Activated T-helper 1 cell treated with anti-CD3 and anti-CD28 coated beads, Interleukin-12 subunit alpha, Interleukin-12 subunit beta, Interleukin-2, Interleukin-4 antibody, amounts not matched to agents 30 ng/mL and 10 ng/mL and 1 ng/mL, durations not matched to agents 14 hours and 24 hours and 36 hours (primary cell): ENCODE data around the gene FARP1. TPM values are rescaled to one million over a fixed set of nuclear protein-coding genes. Genes with fewer than 3 reads are reported as not detected.

Experiments used
- DNase-seq: peaks from one replicate; pipeline ENCODE4 v3.0.0; 2021; ENCODE audit warnings: low spot score
- H3K27ac Mint-ChIP-seq: one replicate; pipeline ENCODE4 v1.8.0; 2021; ENCODE audit warnings: mild to moderate bottlenecking, mixed read lengths
- H3K27me3 Mint-ChIP-seq: one replicate; pipeline ENCODE4 v1.8.0; 2022; ENCODE audit warnings: mild to moderate bottlenecking, moderate library complexity, mixed read lengths; ENCODE audit not compliant: insufficient read depth
- H3K36me3 Mint-ChIP-seq: one replicate; pipeline ENCODE4 v1.8.0; 2021; ENCODE audit warnings: low read depth, mixed read lengths
- H3K4me1 Mint-ChIP-seq: one replicate; pipeline ENCODE4 v1.8.0; 2021; ENCODE audit warnings: low read depth, mixed read lengths
- H3K4me3 Mint-ChIP-seq: one replicate; pipeline ENCODE4 v1.8.0; 2021; ENCODE audit warnings: mild to moderate bottlenecking, moderate library complexity, mixed read lengths
- H3K9me3 Mint-ChIP-seq: one replicate; pipeline ENCODE4 v1.8.0; 2021; ENCODE audit warnings: mixed read lengths
- intact Hi-C: fragments of 100-400 bp; cut with micrococcal nuclease; formaldehyde crosslinking; loops from one replicate; pipeline ENCODE4 v1.15.1; 2024
- total RNA-seq: library from RNA; stranded (reverse); gene quantifications from 2 replicates; pipeline ENCODE4 v1.2.3, GENCODE V29; 2022

Gene FARP1
- total RNA-seq, 1 donor from 2014 or later: 0.34 TPM

- no peaks in the 10 kb centered on the region for H3K4me1 Mint-ChIP-seq
Measured at GRCh38 chr13:98332222-98332621, 189.3 kb downstream of the FARP1 start.

GRCh38 chr13:98332691-98333090 is 189.8 kb downstream of the FARP1 start:
- DNase-seq: no peak
- Mint-ChIP-seq H3K27me3 (peaks cover 2% of the 10 kb centered on the region), H3K36me3 (no peaks in the 10 kb centered on the region), H3K4me1 (no peaks in the 10 kb centered on the region), H3K4me3 (no peak overlapping the region), H3K9me3 (no peaks in the 10 kb centered on the region), H3K27ac (no peak overlapping the region)
- intact Hi-C loops: no loop called here

More at GRCh38 chr13:98332222-98332621, 189.3 kb downstream of the FARP1 start:
- Mint-ChIP-seq H3K27ac (no peak overlapping the region), H3K27me3 (peaks cover 2% of the 10 kb centered on the region), H3K9me3 (no peaks in the 10 kb centered on the region), H3K36me3 (no peaks in the 10 kb centered on the region), H3K4me3 (no peak overlapping the region)
- DNase-seq: no peak
- intact Hi-C loops: no loop called here

GRCh38 chr13:98333486-98333885 is 190.6 kb downstream of the FARP1 start:
- Mint-ChIP-seq H3K4me3 (no peak overlapping the region), H3K4me1 (no peaks in the 10 kb centered on the region), H3K36me3 (no peaks in the 10 kb centered on the region), H3K27ac (no peak overlapping the region), H3K9me3 (no peaks in the 10 kb centered on the region), H3K27me3 (peaks cover 2% of the 10 kb centered on the region)
- intact Hi-C loops: no loop called here
- no peak for DNase-seq

GRCh38 chr13:98334620-98335205 is 191.8 kb downstream of the FARP1 start:
- Mint-ChIP-seq H3K4me1 (no peaks in the 10 kb centered on the region), H3K9me3 (no peaks in the 10 kb centered on the region), H3K4me3 (no peak overlapping the region), H3K27me3 (peaks cover 2% of the 10 kb centered on the region), H3K36me3 (no peaks in the 10 kb centered on the region), H3K27ac (no peak overlapping the region)
- no peak for DNase-seq
- intact Hi-C loops: no loop called here

GRCh38 chr13:98335721-98336120 is 192.8 kb downstream of the FARP1 start:
- Mint-ChIP-seq H3K36me3 (no peaks in the 10 kb centered on the region), H3K4me1 (no peaks in the 10 kb centered on the region), H3K9me3 (no peaks in the 10 kb centered on the region), H3K27ac (no peak overlapping the region), H3K27me3 (peaks cover 2% of the 10 kb centered on the region), H3K4me3 (no peak overlapping the region)
- intact Hi-C loops: no loop called here
- no peak for DNase-seq

- intact Hi-C loops: no loop called here
- no peak overlapping the region for H3K27ac Mint-ChIP-seq
- H3K4me3 Mint-ChIP-seq: no peak overlapping the region
- peaks cover 2% of the 10 kb centered on the region for H3K27me3 Mint-ChIP-seq
- DNase-seq: no peak
- no peaks in the 10 kb centered on the region for H3K4me1 Mint-ChIP-seq
- no peaks in the 10 kb centered on the region for H3K9me3 Mint-ChIP-seq
- no peaks in the 10 kb centered on the region for H3K36me3 Mint-ChIP-seq
Measured at GRCh38 chr13:98338310-98338709, 195.4 kb downstream of the FARP1 start.

- DNase-seq: no peak
- no peaks in the 10 kb centered on the region for H3K36me3 Mint-ChIP-seq
- intact Hi-C loops: no loop called here
- H3K27me3 Mint-ChIP-seq: peaks cover 2% of the 10 kb centered on the region
- H3K27ac Mint-ChIP-seq: no peak overlapping the region
- no peak overlapping the region for H3K4me3 Mint-ChIP-seq
- H3K4me1 Mint-ChIP-seq: no peaks in the 10 kb centered on the region
- no peaks in the 10 kb centered on the region for H3K9me3 Mint-ChIP-seq
Measured at GRCh38 chr13:98339684-98340425, 197.0 kb downstream of the FARP1 start.

GRCh38 chr13:98342953-98343352 is 200.1 kb downstream of the FARP1 start:
- intact Hi-C loops: no loop called here
- Mint-ChIP-seq H3K4me1 (no peaks in the 10 kb centered on the region), H3K36me3 (no peaks in the 10 kb centered on the region), H3K9me3 (no peaks in the 10 kb centered on the region), H3K27me3 (no peaks in the 10 kb centered on the region), H3K4me3 (no peak overlapping the region), H3K27ac (no peak overlapping the region)
- DNase-seq: no peak

GRCh38 chr13:98343461-98343860 is 200.6 kb downstream of the FARP1 start:
- Mint-ChIP-seq H3K36me3 (no peaks in the 10 kb centered on the region), H3K9me3 (no peaks in the 10 kb centered on the region), H3K4me1 (no peaks in the 10 kb centered on the region), H3K4me3 (no peak overlapping the region), H3K27me3 (no peaks in the 10 kb centered on the region), H3K27ac (no peak overlapping the region)
- DNase-seq: no peak
- intact Hi-C loops: no loop called here

- H3K4me3 Mint-ChIP-seq: no peak overlapping the region
- H3K27me3 Mint-ChIP-seq: no peaks in the 10 kb centered on the region
- H3K9me3 Mint-ChIP-seq: no peaks in the 10 kb centered on the region
- H3K4me1 Mint-ChIP-seq: no peaks in the 10 kb centered on the region
- H3K36me3 Mint-ChIP-seq: no peaks in the 10 kb centered on the region
- H3K27ac Mint-ChIP-seq: no peak overlapping the region
- intact Hi-C loops: no loop called here
- no peak for DNase-seq
Measured at GRCh38 chr13:98344392-98344791, 201.5 kb downstream of the FARP1 start.

GRCh38 chr13:98345107-98345935 is 202.4 kb downstream of the FARP1 start:
- Mint-ChIP-seq H3K4me3 (no peak overlapping the region), H3K36me3 (no peaks in the 10 kb centered on the region), H3K4me1 (no peaks in the 10 kb centered on the region), H3K27me3 (no peaks in the 10 kb centered on the region), H3K9me3 (no peaks in the 10 kb centered on the region), H3K27ac (no peak overlapping the region)
- no peak for DNase-seq
- intact Hi-C loops: loop anchor here (1.0 kb wide), 1 partner anchor 328 kb away; no protein-coding TSS in a partner anchor

GRCh38 chr13:98346904-98347636 is 204.2 kb downstream of the FARP1 start:
- no peak for DNase-seq
- H3K4me3 Mint-ChIP-seq: no peak overlapping the region
- H3K27ac Mint-ChIP-seq: no peak overlapping the region
- H3K4me1 Mint-ChIP-seq: no peaks in the 10 kb centered on the region
- H3K36me3 Mint-ChIP-seq: no peaks in the 10 kb centered on the region
- H3K27me3 Mint-ChIP-seq: no peaks in the 10 kb centered on the region
- intact Hi-C loops: no loop called here
- no peaks in the 10 kb centered on the region for H3K9me3 Mint-ChIP-seq
